Astrocyte of the cerebellum (primary cell): ENCODE data around the gene CDK5R1.

Experiments
- DNase-seq: peaks from one replicate; pipeline ENCODE4 v3.0.0-alpha.2; 2011; ENCODE audit warnings: low read depth
- H3K4me3 ChIP-seq: 2 replicates; pipeline ENCODE4 v1.5.1; 2011; ENCODE audit warnings: mild to moderate bottlenecking, low read depth, low read length, moderate library complexity
- in situ Hi-C: cut with HindIII; loops from 2 replicates; pipeline ENCODE4 v1.10.0; 2017; ENCODE audit warnings: low sequenced_read_pairs
- TF ChIP-seq, protein P1 (sequence below): IDR thresholded peaks from 2 replicates; pipeline ENCODE4 v1.5.1; 2012; ENCODE audit warnings: low read length, low read depth, moderate library complexity, mild to moderate bottlenecking; ENCODE audit errors: missing control alignments

The CDK5R1 gene

DNA sequence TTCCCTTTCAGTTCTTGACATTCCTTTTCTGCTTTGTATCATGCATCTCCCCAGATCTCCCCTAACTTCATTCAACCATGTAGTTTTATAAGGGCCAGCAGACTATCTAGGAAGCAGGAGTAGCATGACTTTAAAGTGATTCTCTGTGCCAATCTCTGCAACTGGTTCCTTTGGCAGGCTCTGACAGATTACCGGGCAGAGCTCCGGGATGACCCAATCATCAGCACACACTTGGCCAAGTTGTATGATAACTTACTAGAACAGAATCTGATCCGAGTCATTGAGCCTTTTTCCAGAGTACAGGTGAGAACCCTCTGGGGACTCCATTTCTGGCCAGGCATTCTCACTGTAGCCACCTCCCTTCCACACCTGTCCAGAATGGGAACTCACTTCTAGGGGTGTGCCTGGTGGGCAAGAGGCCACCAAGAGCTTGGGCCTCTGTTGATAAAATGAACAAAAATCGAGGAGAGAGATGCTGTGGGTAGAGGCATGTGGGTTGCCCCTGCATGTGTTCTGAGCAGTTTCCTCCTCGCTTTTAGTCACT lies 7.6 kb upstream of the CDK5R1 start:
- TF ChIP-seq, protein P1, sequence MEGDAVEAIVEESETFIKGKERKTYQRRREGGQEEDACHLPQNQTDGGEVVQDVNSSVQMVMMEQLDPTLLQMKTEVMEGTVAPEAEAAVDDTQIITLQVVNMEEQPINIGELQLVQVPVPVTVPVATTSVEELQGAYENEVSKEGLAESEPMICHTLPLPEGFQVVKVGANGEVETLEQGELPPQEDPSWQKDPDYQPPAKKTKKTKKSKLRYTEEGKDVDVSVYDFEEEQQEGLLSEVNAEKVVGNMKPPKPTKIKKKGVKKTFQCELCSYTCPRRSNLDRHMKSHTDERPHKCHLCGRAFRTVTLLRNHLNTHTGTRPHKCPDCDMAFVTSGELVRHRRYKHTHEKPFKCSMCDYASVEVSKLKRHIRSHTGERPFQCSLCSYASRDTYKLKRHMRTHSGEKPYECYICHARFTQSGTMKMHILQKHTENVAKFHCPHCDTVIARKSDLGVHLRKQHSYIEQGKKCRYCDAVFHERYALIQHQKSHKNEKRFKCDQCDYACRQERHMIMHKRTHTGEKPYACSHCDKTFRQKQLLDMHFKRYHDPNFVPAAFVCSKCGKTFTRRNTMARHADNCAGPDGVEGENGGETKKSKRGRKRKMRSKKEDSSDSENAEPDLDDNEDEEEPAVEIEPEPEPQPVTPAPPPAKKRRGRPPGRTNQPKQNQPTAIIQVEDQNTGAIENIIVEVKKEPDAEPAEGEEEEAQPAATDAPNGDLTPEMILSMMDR, result no peak
- in situ Hi-C loops, result no loop called here
- DNase-seq, result no peak
- H3K4me3 ChIP-seq, result no peak overlapping the region

DNA sequence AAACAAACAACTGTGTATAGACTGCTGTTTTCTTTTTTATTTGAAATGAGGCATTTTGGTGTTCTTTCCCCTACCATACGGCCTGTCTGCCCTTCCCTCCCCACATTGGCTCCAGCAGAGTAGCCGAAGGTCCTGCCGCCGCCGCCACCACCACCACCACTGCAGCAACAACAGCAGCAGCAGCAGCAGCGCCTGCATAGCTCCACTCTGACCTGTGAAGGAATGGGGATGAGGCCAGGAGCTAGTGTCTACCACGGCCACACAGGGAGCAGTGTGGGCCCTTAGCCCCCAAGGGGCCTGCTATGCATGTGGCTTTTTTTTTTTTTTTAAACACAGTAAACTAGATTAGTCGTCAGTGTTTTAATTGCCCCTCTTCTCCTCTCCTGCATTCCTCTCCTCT lies 5.6 kb upstream of the CDK5R1 start:
- in situ Hi-C loops, result no loop called here
- DNase-seq, result no peak
- no peak overlapping the region for H3K4me3 ChIP-seq
- TF ChIP-seq, protein P1, result no peak

DNA sequence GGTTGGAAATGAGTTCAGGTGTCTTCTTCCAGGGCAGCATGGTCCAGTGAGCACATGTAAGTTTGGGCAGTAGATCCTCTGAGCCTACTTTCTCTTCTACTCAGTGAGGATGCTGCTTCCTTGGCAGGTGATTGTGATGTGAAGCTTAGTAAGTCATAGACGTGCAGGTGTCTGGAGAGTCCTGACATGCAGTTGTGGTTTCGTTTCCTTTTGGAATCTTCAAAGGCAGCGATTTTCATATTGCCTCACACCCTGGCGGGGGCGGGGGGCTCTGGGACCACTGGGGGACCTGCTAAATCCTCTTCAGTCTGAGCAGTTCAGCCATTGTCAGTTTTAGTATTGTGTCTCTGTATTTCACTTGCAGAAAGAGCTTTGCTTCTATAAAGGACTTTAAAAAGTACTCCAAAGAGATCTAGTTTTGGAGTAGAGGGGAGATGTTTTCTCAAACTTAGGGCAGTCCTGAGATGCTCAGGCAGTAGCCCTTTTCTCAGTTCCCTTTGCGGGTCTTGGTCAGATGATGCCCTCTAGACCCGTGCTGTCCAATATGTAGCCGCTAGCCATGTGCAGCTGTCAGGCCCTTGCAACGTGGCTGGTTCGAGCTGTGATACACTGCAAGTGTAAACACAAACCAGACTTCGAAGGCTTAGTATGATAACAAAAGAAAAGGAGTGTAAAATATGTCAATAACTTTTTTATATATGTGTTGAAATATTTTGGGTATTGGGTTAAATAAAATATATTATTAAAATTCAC lies 4.0 kb upstream of the CDK5R1 start:
- TF ChIP-seq, protein P1, result no peak
- DNase-seq, result no peak
- in situ Hi-C loops, result no loop called here
- H3K4me3 ChIP-seq, result no peak overlapping the region

DNA sequence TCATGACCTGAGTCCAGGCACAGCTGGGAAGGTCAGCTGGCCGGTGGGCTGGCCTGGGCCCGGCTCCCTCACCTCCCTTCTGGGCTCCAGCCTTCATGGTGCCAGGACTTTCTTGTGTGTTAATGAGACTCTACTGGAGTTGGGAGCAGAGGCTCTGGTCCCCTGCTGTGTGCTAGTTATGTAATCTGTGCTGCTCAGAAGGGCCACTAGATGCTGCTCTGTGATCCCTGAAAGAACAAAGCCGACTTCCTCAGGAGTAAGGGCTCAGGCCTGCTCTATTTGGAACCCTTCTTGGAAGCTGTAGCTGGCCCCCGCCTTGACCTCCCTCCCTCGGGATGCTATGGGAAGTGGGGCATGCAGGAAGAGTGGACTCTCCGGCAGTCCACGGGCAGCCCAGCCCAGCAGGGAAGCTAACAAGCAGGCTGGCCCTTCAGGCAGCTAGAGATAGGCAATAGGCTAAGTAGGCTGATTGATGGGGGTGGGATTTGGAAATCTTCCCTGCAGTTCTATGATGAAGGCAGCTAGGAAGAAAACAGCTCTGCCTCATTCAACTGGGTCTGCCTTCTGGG lies 3.3 kb upstream of the CDK5R1 start:
- DNase-seq, result peak; percentile 68
- in situ Hi-C loops, result no loop called here
- TF ChIP-seq, protein P1, result peak; percentile 80
- H3K4me3 ChIP-seq, result no peak overlapping the region

DNA sequence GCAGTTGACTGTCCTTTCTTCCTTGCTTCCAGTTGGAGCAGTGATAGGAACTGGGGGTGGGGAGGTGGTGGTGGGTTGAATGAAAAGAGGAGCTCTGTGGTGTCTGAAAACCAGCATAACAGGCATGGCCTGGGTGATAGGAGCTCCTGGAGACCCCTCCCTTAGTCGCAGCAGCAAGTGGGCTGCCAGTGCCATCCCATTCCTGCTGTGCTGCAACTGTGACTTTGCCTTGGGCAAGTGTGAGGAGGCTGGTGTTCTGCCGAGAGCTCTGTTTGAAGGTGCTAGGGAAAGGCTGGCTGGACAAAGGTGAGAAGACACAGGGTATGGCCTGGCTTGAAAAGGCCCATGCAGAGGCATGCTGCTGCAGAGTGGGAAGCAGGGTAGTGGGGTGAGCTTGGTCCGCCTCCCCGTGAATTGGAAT lies 2.7 kb upstream of the CDK5R1 start:
- DNase-seq, result no peak
- no peak overlapping the region for H3K4me3 ChIP-seq
- in situ Hi-C loops, result no loop called here
- TF ChIP-seq, protein P1, result no peak

DNA sequence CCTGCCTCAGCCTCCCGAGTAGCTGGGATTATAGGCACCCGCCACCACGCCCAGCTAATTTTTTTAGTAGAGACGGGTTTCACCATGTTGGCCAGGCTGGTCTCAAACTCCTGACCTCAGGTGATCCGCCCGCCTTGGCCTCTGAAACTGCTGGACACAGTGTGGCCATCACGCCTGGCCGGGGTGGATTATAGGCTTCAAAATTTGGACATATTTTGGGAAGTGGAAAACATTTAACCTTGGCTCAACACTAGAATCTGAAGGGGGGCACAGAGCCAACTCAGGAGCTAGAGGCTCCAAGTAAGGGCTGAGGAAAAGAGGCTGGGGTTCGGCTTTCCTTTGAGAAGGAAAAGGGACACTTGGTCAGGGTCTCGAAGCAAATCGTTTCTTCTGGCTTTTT lies 2.2 kb upstream of the CDK5R1 start:
- in situ Hi-C loops, result no loop called here
- TF ChIP-seq, protein P1, result no peak
- DNase-seq, result no peak
- H3K4me3 ChIP-seq, result no peak overlapping the region
